GM19328 (cell line): ENCODE data around the gene MLLT1.

Source experiments
- ATAC-seq: cut with Tn5 transposase; IDR thresholded peaks from one replicate; pipeline ENCODE4 v1.9.1; 2021; ENCODE audit warnings: mild to moderate bottlenecking, moderate library complexity; ENCODE audit not compliant: unreplicated experiment

Gene MLLT1

GRCh38 chr19:6275170-6275744 lies 4.5 kb downstream of the MLLT1 start:
- ATAC-seq: no peak

- no peak for ATAC-seq
Measured at GRCh38 chr19:6274756-6275155, 5.0 kb downstream of the MLLT1 start.

GRCh38 chr19:6273701-6274601 lies 5.8 kb downstream of the MLLT1 start:
- ATAC-seq: no peak

GRCh38 chr19:6272913-6273600 lies 6.7 kb downstream of the MLLT1 start:
- no peak for ATAC-seq

GRCh38 chr19:6272411-6272791 lies 7.4 kb downstream of the MLLT1 start:
- no peak for ATAC-seq

GRCh38 chr19:6271721-6272410 lies 7.9 kb downstream of the MLLT1 start:
- ATAC-seq: no peak

- no peak for ATAC-seq
Measured at GRCh38 chr19:6271251-6271650, 8.5 kb downstream of the MLLT1 start.

GRCh38 chr19:6270822-6271221 lies 9.0 kb downstream of the MLLT1 start:
- ATAC-seq: no peak

- no peak for ATAC-seq
Measured at GRCh38 chr19:6270076-6270745, 9.6 kb downstream of the MLLT1 start.

GRCh38 chr19:6269101-6269886 lies 10.5 kb downstream of the MLLT1 start:
- no peak for ATAC-seq

- ATAC-seq: no peak
Measured at GRCh38 chr19:6268382-6268771, 11.4 kb downstream of the MLLT1 start.

- no peak for ATAC-seq
Measured at GRCh38 chr19:6267552-6268381, 12.0 kb downstream of the MLLT1 start.

GRCh38 chr19:6264803-6265202 lies 15.0 kb downstream of the MLLT1 start:
- no peak for ATAC-seq

- no peak for ATAC-seq
Measured at GRCh38 chr19:6263735-6264444, 15.9 kb downstream of the MLLT1 start.

GRCh38 chr19:6263306-6263705 lies 16.5 kb downstream of the MLLT1 start:
- ATAC-seq: no peak

- no peak for ATAC-seq
Measured at GRCh38 chr19:6262519-6262918, 17.3 kb downstream of the MLLT1 start.

- ATAC-seq: no peak
Measured at GRCh38 chr19:6261883-6262282, 17.9 kb downstream of the MLLT1 start.

GRCh38 chr19:6260912-6261650 lies 18.7 kb downstream of the MLLT1 start:
- no peak for ATAC-seq
